Lower leg skin (tissue), 4 donors: ENCODE data around the gene NPC1L1. TPM values are rescaled to one million over a fixed set of nuclear protein-coding genes. Genes with fewer than 3 reads are reported as not detected.

ENCODE experiments used
- DNase-seq, 2 donors: peaks; one replicate each; pipeline ENCODE4 v3.0.0-alpha.2; 2019; ENCODE audit warnings: low spot score in 2 of 2
- H3K4me3 ChIP-seq: fragments of 200-600 bp; sonication (generic); 2 replicates; pipeline ENCODE4 v1.5.1; 2017; ENCODE audit warnings: mild to moderate bottlenecking, low read depth; ENCODE audit not compliant: poor library complexity, severe bottlenecking
- POLR2A ChIP-seq, 2 donors: fragments of 450-650 bp; IDR thresholded peaks; one replicate each; pipeline ENCODE4 v1.6.1; 2016 to 2017; ENCODE audit warnings: antibody characterized with exemption in 2 of 2, mild to moderate bottlenecking in 1 of 2, moderate library complexity in 1 of 2
- WGBS, 2 donors: methylation state at CpG; one replicate each; pipeline ENCODE4 v1.1.5; 2018; 5-methylcytosine and 5-hydroxymethylcytosine counted together
- intact Hi-C: fragments of 100-400 bp; cut with DNase I; formaldehyde crosslinking; loops from one replicate; pipeline ENCODE4 v1.15.0; 2023; ENCODE audit warnings: low total_unique reads
- total RNA-seq, 4 donors: library from RNA; depleted of rRNA; stranded (reverse); fragments of >200 nt; gene quantifications; one replicate each; pipeline ENCODE4 v1.1.0, GENCODE V29; 2016
- TF ChIP-seq, protein P1 (sequence below), 3 donors: fragments of 450-650 bp; IDR thresholded peaks; one replicate each; pipeline ENCODE4 v1.5.1; 2016; ENCODE audit warnings: antibody characterized with exemption in 3 of 3, mild to moderate bottlenecking in 3 of 3, moderate library complexity in 2 of 3

The NPC1L1 gene
- total RNA-seq, 4 donors from 2014 or later = 0.08 to 0.13 (median 0.10) TPM; not detected in 1

DNA sequence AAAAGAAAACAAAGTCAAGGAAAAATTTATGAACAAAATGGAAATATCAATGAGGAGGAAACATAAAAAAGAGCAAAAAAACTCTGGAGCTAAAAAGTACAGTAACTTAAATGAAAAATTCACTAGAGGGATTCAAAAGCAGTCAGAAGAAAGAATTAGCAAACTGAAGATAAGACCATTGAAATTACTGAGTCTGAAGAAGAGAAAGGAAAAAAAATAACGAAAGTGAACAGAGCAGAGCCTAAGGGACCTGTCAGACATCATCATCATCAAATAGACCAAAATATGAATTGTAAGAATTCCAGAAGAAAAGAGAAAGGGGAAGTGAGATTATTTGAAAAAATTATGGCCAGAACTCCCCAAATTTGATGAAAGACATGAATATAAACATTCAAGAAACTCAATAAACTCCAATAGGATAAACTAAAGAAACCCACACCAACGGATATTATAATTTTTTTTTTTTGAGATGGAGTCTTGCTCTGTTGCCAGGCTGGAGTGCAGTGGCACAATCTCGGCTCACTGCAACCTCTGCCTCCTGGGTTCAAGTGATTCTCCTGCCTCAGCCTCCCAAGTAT, 16.2 kb downstream of the NPC1L1 start:
- no peak overlapping the region for H3K4me3 ChIP-seq
- WGBS, 2 donors = 84 to 85% methylated on average over 3 of the region's 3 CpGs
- no peak for DNase-seq
- intact Hi-C loops = no loop called here
- TF ChIP-seq, protein P1, sequence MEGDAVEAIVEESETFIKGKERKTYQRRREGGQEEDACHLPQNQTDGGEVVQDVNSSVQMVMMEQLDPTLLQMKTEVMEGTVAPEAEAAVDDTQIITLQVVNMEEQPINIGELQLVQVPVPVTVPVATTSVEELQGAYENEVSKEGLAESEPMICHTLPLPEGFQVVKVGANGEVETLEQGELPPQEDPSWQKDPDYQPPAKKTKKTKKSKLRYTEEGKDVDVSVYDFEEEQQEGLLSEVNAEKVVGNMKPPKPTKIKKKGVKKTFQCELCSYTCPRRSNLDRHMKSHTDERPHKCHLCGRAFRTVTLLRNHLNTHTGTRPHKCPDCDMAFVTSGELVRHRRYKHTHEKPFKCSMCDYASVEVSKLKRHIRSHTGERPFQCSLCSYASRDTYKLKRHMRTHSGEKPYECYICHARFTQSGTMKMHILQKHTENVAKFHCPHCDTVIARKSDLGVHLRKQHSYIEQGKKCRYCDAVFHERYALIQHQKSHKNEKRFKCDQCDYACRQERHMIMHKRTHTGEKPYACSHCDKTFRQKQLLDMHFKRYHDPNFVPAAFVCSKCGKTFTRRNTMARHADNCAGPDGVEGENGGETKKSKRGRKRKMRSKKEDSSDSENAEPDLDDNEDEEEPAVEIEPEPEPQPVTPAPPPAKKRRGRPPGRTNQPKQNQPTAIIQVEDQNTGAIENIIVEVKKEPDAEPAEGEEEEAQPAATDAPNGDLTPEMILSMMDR (IDR thresholded peaks at IDR 0.05) = no peak
- TF ChIP-seq POLR2A (IDR thresholded peaks at IDR 0.05) = no peak

DNA sequence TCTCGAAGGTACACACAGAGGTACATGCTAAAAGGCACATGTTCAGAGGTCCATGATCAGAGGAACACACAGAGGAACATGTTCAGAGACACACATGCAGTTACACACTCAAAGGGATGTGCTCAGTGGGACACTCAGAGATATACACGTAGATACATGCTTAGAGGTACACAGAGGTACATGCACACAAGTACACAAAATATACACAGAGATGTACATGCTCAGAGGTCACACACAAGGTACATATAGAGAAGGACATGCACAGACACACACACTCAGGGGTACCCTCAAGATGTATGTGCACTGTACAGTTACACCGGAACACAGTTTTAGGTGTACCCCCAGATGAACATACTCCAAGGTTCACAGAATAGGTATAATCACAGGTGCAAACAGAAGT, 18.8 kb downstream of the NPC1L1 start:
- DNase-seq = peak in 1 of 2 donors; percentile 28
- TF ChIP-seq POLR2A (IDR thresholded peaks at IDR 0.05) = no peak
- TF ChIP-seq, protein P1 (IDR thresholded peaks at IDR 0.05) = no peak
- H3K4me3 ChIP-seq = no peak overlapping the region
- 87 to 92% methylated on average over 3 of the region's 3 CpGs for WGBS, 2 donors
- intact Hi-C loops = no loop called here

DNA sequence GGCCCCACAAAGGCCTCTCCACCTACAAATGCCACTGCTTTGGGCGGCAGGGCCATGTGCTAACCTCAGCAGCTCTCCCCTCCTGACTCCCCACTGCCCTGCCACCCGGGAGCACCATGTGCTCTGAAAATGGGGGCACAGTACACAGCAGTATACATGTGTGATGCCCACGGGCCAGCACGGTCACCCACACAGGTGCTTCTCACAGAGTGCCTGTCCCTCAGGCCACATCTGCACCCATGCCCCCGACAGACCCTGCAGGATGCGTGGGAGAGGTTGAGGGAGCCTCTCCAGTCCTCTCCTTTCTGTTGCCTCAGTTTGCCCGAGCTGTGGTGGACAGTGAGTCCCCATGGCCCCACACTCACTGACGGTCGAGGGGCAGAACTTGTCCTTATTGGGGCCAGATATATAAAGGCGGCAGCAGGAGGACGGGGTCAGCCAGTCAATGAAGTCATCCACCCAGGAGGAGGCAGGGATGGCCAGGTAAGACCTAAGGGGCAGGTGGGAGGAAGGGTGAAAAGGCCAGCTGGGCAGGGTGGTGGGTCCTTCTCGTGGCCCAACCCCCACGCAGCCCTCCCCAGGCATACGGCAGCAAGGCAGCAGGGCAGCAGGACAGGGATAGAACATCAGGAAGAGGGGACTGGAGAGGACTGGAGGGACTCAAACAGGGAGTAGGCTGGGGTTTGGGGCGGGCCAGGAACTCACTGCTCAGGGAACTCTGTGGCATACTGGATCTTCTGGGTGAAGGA, 19.6 kb downstream of the NPC1L1 start:
- WGBS, 2 donors = 81 to 86% methylated on average over 15 of the region's 15 CpGs
- DNase-seq = peak in 1 of 2 donors; percentile 57
- intact Hi-C loops = no loop called here
- TF ChIP-seq, protein P1 (IDR thresholded peaks at IDR 0.05) = no peak
- TF ChIP-seq POLR2A (IDR thresholded peaks at IDR 0.05) = no peak
- no peak overlapping the region for H3K4me3 ChIP-seq

DNA sequence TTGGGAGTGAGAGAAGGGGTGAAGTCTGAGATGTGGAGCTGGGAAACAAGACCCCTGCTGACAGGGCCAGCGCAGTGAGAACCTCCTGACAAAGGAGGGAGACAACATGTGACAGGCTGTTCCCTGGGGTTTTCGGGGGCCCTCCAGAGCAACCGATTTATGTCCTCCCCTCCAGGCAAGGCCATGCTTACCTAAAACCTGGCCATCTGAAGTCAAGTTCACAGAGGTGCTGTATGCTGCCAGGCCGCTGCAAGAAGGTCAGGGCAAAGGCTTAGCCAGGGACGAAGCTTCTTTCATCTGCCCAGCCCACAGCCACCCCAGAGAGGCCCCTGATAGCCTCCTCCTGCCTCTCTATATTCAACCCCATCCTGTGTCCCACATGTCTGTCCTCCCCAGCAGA, 20.6 kb downstream of the NPC1L1 start:
- TF ChIP-seq, protein P1 (IDR thresholded peaks at IDR 0.05) = no peak
- no peak for TF ChIP-seq POLR2A (IDR thresholded peaks at IDR 0.05)
- WGBS, 2 donors = 81 to 88% methylated on average over 5 of the region's 5 CpGs
- DNase-seq = peak in 1 of 2 donors; percentile 63
- intact Hi-C loops = no loop called here
- H3K4me3 ChIP-seq = no peak overlapping the region

DNA sequence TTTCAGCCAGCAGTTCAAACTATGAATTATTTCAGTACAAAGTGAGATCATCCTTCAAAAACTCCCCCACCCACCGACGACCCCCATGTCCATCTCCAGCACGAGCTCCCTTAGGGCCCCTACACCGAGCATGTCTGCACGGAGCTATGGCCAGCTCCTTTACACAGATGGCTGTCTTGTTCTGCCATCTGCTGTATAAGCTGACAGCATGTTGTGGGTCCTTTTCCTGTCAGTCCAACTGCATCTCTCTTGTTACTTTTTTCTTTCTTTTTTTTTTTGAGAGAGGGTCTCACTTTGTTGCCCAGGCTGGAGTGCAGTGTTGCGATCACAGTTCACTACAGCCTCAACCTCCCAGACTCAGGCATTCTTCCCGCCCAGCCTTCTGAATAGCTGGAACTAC, 21.6 kb downstream of the NPC1L1 start:
- intact Hi-C loops = no loop called here
- TF ChIP-seq, protein P1 (IDR thresholded peaks at IDR 0.05) = no peak
- TF ChIP-seq POLR2A (IDR thresholded peaks at IDR 0.05) = no peak
- DNase-seq = peak in 1 of 2 donors; percentile 20

More for the DNA sequence above, 21.6 kb downstream of the NPC1L1 start:
- no peak overlapping the region for H3K4me3 ChIP-seq
- 56 to 61% methylated on average over 7 of the region's 7 CpGs for WGBS, 2 donors
